Measurements from ENCODE around the gene SAPCD2. TPM values are rescaled to one million over a fixed set of nuclear protein-coding genes. Genes with fewer than 3 reads are reported as not detected.
"Not testable (repeated sequence)": the region's sequence is repeated elsewhere in the genome, so short reads cannot be mapped to it uniquely, and the experiment has no call there.

Gene SAPCD2, protein sequence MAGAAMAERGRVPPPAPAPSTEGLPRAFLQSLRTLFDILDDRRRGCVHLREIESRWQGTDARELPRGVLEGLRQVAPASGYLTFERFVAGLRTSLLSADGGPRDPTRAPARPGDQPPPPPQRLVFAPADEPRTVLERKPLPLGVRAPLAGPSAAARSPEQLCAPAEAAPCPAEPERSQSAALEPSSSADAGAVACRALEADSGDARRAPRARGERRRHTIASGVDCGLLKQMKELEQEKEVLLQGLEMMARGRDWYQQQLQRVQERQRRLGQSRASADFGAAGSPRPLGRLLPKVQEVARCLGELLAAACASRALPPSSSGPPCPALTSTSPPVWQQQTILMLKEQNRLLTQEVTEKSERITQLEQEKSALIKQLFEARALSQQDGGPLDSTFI
- total RNA-seq (2022), result 5.7 and 15.7 TPM in 2 replicates
- percentile 24 among the genes with signal in this experiment for Bru-seq, nascent RNA
- percentile 31 among the genes with signal in this experiment for BruChase-seq, experiment 1, labeled RNA remaining after a 6-hour chase
- BruChase-seq, experiment 2, labeled RNA remaining after a 2-hour chase, result percentile 30 among the genes with signal in this experiment
- long read RNA-seq, transcript SAPCD2-201 (6 exons, 3,848 nt), result major isoform, 44 of 66 reads
- long read RNA-seq, partial matches to known transcripts, result 2 of 66 reads
- long read RNA-seq, other reads (novel, unspliced or antisense), result 20 of 66 reads

DNA sequence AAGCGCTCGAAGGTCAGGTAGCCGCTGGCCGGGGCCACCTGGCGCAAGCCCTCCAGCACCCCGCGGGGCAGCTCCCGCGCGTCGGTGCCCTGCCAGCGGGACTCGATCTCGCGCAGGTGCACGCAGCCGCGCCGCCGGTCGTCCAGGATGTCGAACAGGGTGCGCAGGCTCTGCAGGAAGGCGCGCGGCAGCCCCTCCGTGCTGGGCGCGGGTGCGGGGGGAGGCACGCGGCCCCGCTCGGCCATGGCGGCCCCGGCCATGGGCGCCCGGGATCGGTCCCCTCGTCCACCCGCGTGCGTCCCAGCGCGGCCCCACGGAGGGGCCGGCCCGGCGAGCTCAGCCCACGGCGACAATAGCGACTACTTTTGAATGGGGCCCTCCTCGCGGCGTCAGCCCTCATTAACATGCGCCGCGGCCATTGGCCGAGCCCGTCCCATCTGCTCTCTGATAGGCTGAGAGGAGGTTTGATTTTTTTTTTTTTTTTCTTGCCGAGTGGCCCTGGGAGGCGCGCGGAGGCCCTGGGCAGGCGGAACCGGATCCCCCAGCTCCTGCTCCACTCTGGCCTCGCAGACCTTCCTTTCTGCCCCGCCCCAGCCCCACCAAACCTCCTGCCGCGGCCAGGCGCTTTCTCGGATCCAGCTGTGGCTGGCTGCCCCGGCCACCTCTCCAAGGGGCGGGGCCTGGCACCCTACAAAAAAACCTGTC is at the start of gene SAPCD2:
Gene SAPCD2 (minus strand): TSS at position 357 of the 705 bp plus-strand sequence. CDS start 97 bp downstream, at position 260.
- POLR2A ChIA-PET, result interaction anchor here (0.7 to 3.3 kb wide), 12 partner anchors 10 to 457 kb away, joined by 3 to 22 read pairs (median 4); partner anchors contain the start of genes MAN1B1, RABL6 and TUBB4B

GRCh38 chr9:137118092-137118603 is 47.8 kb upstream of the SAPCD2 start:
- ChIA-PET POLR2A (interaction anchor here (1.1 to 1.7 kb wide), 2 partner anchors 9 to 122 kb away, joined by 3 to 4 read pairs; partner anchors contain the start of gene TUBB4B), CTCF (interaction anchor here (0.6 to 3.1 kb wide), 8 partner anchors 13 to 331 kb away, joined by 3 to 15 read pairs (median 4); partner anchors contain the start of gene RNF224)
- BruUV-seq (replicated peaks); H3K4me3 Mint-ChIP-seq (ENCODE audit: unreplicated experiment); DNase-seq (ENCODE audit: unreplicated experiment); H3K9me3 Mint-ChIP-seq (ENCODE audit: unreplicated experiment); H3K27ac Mint-ChIP-seq (ENCODE audit: low read depth, unreplicated experiment); H3K27me3 Mint-ChIP-seq (ENCODE audit: insufficient read depth, unreplicated experiment); H3K4me1 Mint-ChIP-seq (ENCODE audit: insufficient read depth, unreplicated experiment); H3K36me3 Mint-ChIP-seq (ENCODE audit: insufficient read depth, unreplicated experiment): not testable (repeated sequence)
- intact Hi-C loops (cut with micrococcal nuclease), result loop anchor here (1.0 kb wide), 1 partner anchor 109 kb away; the partner anchor contains the start of gene RNF224

More for the DNA sequence above, at the start of gene SAPCD2:
- no peaks in the 10 kb centered on the region for H3K36me3 Mint-ChIP-seq (ENCODE audit: insufficient read depth, unreplicated experiment)
- H3K4me1 Mint-ChIP-seq (ENCODE audit: insufficient read depth, unreplicated experiment), result peaks cover 11% of the 10 kb centered on the region
- BruUV-seq (replicated peaks), result no TSS peak
- no peak within 1 kb of the TSS for H3K27ac Mint-ChIP-seq (ENCODE audit: low read depth, unreplicated experiment)
- H3K9me3 Mint-ChIP-seq (ENCODE audit: unreplicated experiment), result no peaks in the 10 kb centered on the region
- CTCF ChIA-PET, result interaction anchor here (0.7 to 10.9 kb wide), 6 partner anchors 11 to 283 kb away, joined by 3 to 170 read pairs (median 6); partner anchors contain the start of genes ABCA2, FUT7 and NPDC1
- TF ChIP-seq, protein P1, sequence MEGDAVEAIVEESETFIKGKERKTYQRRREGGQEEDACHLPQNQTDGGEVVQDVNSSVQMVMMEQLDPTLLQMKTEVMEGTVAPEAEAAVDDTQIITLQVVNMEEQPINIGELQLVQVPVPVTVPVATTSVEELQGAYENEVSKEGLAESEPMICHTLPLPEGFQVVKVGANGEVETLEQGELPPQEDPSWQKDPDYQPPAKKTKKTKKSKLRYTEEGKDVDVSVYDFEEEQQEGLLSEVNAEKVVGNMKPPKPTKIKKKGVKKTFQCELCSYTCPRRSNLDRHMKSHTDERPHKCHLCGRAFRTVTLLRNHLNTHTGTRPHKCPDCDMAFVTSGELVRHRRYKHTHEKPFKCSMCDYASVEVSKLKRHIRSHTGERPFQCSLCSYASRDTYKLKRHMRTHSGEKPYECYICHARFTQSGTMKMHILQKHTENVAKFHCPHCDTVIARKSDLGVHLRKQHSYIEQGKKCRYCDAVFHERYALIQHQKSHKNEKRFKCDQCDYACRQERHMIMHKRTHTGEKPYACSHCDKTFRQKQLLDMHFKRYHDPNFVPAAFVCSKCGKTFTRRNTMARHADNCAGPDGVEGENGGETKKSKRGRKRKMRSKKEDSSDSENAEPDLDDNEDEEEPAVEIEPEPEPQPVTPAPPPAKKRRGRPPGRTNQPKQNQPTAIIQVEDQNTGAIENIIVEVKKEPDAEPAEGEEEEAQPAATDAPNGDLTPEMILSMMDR (IDR thresholded peaks at IDR 0.05; ENCODE audit: unreplicated experiment), result no peak
- intact Hi-C loops (cut with micrococcal nuclease), result no loop called here
- no peaks in the 10 kb centered on the region for H3K27me3 Mint-ChIP-seq (ENCODE audit: insufficient read depth, unreplicated experiment)
- H3K4me3 Mint-ChIP-seq (ENCODE audit: unreplicated experiment), result peak within 1 kb of the TSS; percentile 72
- peak; percentile 90 for DNase-seq (ENCODE audit: unreplicated experiment)

- ChIA-PET POLR2A (interaction anchor here (1.1 to 1.7 kb wide), 2 partner anchors 10 to 123 kb away, joined by 3 to 4 read pairs; partner anchors contain the start of gene TUBB4B), CTCF (interaction anchor here (1.2 kb wide), 1 partner anchor 119 kb away, joined by 4 read pairs; no protein-coding TSS in a partner anchor)
- TF ChIP-seq, protein P1 (IDR thresholded peaks at IDR 0.05; ENCODE audit: unreplicated experiment), result no peak
- Mint-ChIP-seq H3K4me1 (ENCODE audit: insufficient read depth, unreplicated experiment) (peaks cover 6% of the 10 kb centered on the region), H3K27me3 (ENCODE audit: insufficient read depth, unreplicated experiment) (no peaks in the 10 kb centered on the region), H3K27ac (ENCODE audit: low read depth, unreplicated experiment) (no peak overlapping the region), H3K4me3 (ENCODE audit: unreplicated experiment) (no peak overlapping the region), H3K36me3 (ENCODE audit: insufficient read depth, unreplicated experiment) (no peaks in the 10 kb centered on the region), H3K9me3 (ENCODE audit: unreplicated experiment) (no peaks in the 10 kb centered on the region)
- intact Hi-C loops (cut with micrococcal nuclease), result no loop called here
- no peak for DNase-seq (ENCODE audit: unreplicated experiment)
- no TSS peak for BruUV-seq (replicated peaks)
Observed at GRCh38 chr9:137117269-137117731, 46.9 kb upstream of the SAPCD2 start.

DNA sequence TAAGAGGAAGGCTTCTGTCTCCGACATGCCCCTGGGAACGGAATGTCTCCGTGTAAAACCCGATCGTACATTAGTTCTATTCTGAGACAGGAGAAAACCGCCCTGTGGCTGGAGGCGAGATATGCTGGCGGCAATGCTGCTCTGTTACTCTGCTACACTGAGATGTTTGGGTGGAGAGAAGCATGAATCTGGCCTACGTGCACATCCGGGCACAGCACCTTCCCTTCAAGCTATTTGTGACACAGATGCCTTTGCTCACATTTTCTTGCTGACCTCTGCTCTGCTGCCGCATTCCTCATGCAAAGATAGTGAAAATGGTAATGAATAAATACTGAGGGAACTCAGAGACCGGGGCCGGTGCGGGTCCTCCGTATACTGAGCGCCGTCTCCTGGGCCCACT is 46.4 kb upstream of the SAPCD2 start:
- DNase-seq (ENCODE audit: unreplicated experiment), result no peak
- H3K4me1 Mint-ChIP-seq (ENCODE audit: insufficient read depth, unreplicated experiment), result peaks cover under 1% of the 10 kb centered on the region
- no TSS peak for BruUV-seq (replicated peaks)
- ChIA-PET POLR2A (interaction anchor here (1.5 to 1.7 kb wide), 2 partner anchors 60 to 124 kb away, joined by 3 to 4 read pairs; partner anchors contain the start of gene TUBB4B), CTCF (interaction anchor here (1.2 kb wide), 1 partner anchor 120 kb away, joined by 4 read pairs; no protein-coding TSS in a partner anchor)
- no peaks in the 10 kb centered on the region for H3K9me3 Mint-ChIP-seq (ENCODE audit: unreplicated experiment)
- intact Hi-C loops (cut with micrococcal nuclease), result no loop called here
- H3K36me3 Mint-ChIP-seq (ENCODE audit: insufficient read depth, unreplicated experiment), result no peaks in the 10 kb centered on the region
- H3K27me3 Mint-ChIP-seq (ENCODE audit: insufficient read depth, unreplicated experiment), result no peaks in the 10 kb centered on the region
- H3K4me3 Mint-ChIP-seq (ENCODE audit: unreplicated experiment), result no peak overlapping the region
- H3K27ac Mint-ChIP-seq (ENCODE audit: low read depth, unreplicated experiment), result no peak overlapping the region
- TF ChIP-seq, protein P1 (IDR thresholded peaks at IDR 0.05; ENCODE audit: unreplicated experiment), result no peak

Data from MCF 10A (cell line).